Hematopoietic multipotent progenitor cell treated with erythropoietin and hydrocortisone succinate and interleukin-3 and kit ligand, for 4 days (in vitro differentiated cells): ENCODE results near the gene VEZF1.
"Not testable (repeated sequence)": the region's sequence is repeated elsewhere in the genome, so short reads cannot be mapped to it uniquely, and the experiment has no call there.

ENCODE experiments used
- DNase-seq: peaks from one replicate; pipeline ENCODE4 v3.0.0-alpha.2; 2015

Gene VEZF1

DNA sequence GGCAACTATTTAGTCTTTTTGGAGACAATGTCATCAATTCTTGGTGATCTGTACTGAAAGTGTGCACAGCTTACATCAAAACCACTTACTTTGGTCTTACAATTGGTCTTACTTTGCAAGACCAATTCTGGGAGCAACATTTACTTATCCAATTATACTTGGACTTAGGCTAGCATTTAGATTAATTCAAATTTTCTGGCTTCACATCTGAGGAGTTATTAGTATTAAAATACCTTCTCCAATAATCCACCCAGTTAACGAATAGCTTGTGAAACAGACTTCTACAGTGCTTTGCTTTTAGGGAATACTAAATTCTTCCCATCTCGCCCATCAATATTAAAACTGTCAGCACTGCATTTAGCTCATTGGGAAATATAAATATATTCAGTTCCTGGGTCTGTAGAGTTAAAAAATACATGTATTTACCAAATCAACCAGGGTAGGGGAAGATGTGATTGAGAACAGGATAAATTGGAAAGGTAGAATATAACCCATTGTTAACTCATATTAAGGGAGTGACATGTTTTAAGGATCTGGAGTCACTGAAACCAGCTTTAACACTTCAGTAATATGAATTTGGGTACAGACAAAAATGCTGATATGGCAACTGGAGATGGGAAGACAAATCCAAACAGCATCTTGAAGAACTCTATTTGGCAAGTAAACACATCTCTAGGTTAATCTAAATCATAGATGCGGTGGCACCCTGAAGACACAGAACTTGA is 9.2 kb upstream of the VEZF1 start:
- no peak for DNase-seq

DNA sequence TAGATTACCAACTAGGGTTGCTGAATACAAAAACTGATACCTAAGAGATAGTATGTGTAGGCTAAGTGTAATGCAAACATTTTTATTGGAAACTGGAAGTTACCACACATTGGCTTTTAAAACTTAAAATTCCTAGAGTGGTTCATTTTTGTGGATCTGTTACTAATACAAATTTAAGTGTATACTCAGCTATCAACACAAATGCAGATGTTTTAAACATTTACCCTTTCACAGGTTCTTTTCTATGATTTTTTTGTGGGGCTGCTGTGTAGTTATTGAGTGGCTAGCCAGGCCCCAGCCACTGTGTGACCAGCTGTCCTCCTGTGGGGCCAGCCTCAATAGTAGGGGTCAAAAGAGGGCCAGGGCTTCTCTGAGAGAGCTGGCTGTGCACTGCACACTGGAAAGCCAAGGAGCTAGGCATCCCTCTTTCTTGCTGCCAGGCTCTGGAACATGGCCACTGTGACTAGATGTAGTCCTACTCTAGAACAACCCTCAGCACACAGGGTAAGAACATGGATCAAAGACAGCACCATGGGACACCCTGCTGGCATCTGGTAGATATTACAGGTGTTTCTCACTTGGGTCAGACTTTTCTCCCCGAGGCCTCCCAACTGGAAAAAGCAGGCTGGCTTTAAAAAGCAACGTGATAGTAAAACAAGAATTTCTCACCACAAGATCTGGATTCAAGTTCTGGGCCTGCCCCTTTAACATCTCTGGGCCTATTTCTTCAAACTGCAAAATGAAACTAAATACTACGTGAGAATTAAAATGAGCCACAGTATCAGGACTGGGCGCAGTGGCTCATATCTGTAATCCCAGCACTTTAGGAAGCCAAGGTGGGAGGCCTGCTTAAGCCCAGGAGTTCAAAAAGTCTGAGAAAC is 7.3 kb upstream of the VEZF1 start:
- peak; percentile 91 for DNase-seq

DNA sequence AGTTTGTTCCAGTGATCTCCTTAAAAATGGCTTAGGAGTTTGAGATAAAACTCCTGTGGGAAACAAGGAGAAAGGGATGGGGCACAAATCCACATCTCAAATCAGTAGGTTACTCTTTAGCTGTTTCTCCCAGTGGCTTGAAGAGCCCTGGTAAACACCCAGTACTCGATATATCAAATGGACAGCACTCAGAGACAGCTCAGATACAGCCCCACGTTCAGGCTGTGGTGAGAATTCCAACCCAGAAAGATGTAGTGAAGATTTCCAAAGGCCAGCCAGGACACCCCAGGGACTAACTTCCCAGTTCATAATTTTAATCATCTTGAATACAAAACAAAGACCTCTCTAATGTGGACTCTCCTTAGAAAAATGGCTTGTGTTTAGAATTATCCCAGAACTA is 6.4 kb upstream of the VEZF1 start:
- DNase-seq = no peak

DNA sequence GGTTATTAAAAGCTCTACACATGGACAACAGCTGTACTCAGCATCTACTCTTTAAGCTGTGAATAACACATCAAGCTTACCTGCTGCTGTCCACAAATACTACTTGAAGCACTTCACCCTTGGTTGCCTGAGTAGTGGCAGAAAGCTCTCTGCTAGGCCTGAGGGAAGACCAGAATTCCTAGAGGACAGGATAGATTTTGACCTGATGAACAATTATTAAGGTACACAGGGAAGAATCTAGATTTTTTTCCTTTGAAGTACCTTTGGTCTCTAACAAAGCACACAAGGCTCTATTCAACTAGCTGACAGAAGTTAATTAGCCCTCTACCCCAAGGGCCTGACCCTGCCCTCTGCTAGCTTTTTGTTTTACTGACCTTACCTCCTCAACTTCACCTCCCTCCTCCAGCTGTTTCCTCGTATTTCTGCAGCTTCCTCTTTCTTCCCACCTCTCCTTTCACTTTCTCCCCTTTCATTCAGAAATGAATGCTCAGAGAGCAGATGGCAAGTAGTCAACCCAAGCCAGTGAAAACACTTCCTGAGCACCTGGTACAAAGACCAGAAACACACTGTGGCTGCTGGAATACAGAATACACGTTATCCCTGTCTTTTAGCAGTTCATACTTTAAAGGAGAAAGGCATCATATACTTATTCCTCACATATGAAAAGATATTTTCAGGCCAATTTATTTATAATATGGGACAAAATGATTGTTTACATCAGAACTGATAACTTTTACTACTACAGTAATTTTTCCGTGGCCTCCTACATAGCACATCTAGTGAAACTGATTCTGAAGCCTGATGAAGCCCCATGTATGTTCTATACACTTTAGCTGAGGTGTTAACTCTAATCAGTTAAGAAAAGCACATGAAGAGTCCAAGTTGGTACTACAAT is 5.7 kb upstream of the VEZF1 start:
- peak; percentile 68 for DNase-seq

DNA sequence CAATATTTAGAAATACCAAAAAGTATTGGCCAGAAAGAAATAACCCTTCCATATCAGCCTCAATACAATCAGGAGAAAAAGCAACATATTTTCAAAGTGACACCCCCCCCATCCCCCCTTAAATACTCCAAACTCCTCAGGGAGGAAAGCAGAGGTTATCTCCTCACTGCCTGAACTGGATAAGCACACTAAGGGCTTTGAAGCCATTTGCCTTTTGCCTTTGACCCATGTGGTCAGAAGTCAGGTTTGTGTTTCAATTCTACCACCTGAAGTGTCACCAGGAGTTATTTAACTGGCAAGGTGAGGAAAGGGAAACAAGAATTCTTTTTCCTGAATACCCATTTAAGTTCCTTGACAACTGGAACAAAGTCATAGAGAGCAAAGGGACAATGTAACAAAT is 3.5 kb upstream of the VEZF1 start:
- no peak for DNase-seq

DNA sequence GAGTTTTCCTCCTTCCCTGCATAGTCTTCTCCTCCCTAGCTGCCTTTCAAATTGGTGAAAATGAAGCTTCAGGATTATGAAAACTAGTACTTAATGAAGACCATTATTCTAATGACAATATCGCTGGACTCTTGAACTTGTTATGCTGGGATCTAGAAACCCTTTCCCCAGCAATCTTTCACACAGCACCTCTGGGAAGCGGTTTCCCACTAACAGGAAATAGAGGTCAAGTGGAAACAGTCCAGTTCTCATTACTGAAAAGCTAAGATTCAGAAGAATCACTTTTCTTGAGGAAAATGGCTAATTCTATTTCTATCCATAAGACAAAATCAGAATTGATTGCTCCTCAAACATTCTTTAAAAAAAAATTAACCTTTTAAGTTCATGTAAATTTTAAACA is 2.0 kb upstream of the VEZF1 start:
- no peak for DNase-seq

DNA sequence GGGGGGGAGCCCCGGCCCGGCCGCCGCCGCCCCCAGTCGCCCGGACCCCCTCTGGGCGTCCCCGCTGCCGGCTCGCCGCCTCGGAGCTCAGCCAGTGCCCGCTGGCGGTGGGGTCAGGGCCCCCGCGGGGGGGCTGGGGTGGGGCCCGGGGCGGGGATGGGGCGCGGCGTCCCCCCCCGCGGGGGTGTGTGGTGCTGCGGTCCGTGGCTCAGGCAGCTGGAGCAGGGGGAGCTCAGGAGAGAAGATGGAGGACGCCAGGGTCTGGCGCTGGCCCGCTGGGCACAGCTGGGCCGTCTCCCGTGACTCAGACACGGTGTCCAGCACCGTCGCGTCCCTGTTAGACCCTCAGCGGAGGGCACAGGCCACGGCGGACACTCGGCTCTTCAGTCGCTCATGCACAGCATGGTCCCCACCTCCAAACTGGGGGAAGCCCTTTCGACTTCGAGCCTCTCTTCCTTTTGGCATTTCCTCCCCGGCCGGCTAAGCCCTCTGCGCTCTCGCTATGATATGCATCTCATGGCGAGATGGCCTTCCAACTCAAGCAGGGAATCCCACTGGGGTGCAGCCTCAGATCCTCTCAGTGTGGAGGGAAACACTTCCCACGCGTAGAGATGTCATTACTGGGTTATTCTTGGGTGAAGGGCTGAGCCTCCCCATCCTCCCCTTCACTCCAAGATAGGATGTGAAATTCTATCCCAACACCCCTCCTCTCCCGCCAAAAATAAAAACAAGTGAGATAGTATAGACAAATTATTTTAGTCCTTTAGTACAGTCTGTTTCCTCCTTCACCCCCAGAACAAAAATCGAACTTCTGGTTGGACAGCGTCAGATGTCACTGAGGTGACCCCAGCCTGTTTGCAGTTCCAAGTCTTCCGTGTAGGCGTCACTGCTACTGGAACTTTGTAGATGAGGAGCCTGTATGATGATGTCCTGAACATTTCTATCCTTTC is 522 bp upstream of the VEZF1 start:
- peak; percentile 89 for DNase-seq

DNA sequence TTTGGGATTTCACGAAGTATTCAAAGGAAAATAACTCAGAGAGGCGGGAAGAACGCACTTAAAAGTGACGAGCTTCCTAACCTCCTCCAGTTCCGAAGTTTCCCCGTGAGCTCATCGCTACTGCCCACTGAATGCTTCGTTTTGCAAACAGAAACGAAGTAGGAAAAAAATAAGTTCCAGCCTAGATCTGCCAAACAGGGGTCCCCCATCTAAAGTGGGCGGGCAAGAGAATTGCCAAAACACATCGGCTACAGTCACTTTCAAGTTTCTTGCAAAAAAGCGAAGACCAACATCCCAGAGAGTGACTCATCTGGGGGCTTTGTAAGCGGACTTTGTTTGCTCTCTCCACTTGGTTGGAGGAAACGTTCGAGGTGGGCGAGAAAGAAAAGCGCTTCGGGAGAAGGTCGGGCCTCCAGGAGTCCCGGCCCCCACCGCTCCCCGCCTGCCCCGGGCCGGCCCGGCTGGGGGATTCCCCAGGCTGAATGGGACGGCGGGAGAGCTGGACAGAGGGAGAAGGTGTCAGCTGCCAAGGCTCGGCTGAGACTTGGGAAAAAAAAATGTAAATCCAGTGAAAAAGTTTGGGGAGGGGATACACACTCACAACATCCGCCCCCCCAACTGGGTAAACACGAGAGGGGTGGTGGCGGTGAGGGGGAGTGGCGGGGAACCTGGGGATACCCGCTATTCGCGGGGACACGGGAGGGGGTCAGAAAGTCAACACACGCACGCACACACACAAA is 1.0 kb downstream of the VEZF1 start:
- peak; percentile 60 for DNase-seq

DNA sequence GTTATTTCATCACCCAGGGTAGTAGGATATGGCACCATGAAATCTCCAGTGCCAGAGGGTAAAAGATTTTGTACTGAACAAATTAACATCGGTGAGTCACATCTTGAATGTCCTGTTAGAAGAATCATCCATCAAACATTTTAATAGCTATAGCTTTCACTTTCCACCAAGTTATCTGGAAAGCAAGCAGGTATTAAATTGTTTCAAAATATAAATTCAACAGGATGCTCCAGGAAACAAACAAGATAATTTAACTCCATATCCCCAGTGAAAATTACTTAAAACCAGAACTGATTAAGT is 2.4 kb downstream of the VEZF1 start:
- no peak for DNase-seq

DNA sequence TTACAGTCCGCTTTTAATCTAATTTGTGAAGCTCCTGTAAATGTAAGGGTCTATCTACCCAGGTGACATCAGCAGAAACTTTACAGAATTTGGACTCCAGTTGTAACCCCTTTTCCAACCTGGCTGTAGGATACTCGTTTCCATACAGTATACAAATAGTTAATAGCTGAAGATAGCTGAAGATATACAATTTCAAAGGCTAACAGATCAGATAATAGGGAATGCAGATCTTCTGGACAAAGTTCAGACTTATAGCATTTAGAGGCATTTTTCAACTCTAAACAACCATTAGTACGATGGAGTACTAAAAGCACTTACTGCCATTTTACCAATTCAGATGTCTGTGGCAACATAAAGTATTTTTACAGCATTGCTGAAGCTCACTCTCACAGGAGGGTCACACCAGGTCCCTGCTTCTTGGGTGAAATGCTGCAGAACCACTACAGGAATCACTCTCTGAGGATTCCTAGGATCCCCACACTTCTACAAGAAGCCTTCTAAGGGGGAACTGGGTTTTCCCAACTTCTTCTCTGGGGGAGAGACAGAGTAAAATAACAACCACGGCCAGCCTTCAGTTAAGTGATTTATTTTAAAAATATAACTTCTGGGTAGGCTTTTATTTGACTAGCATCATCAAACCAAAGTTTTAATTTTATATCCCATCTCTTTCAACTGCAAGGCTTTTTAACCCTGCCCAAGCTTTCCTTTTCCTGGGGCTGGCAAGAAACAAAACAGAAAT is 2.9 kb downstream of the VEZF1 start:
- no peak for DNase-seq

DNA sequence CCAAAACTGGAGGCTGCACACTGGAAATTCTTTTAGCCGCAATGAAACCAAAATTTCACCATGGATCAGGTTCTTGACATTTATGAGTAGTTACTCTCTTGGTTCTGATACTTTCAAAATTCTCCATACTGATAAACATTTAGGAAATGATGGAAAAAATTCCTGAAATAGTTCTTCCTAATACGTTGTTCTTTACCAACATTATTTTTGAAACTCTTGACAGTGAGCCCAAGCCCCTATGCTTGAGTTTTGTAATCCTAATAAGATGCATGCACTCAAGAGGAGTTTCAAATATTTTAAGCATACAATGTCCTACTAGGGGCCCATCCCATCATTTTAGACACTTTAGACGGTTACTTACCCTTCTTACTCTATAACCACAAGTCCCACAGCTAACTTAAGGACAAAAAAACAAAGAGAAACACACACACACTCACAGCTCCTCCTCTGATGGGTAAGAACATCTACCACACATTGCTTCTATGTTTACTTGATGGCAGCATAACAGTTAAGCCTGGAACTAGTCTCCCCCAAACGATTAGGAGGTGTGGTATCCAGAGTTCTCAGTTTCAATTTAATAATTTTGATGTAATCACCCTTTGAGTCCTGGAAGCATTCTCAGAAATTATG is 3.7 kb downstream of the VEZF1 start:
- no peak for DNase-seq

DNA sequence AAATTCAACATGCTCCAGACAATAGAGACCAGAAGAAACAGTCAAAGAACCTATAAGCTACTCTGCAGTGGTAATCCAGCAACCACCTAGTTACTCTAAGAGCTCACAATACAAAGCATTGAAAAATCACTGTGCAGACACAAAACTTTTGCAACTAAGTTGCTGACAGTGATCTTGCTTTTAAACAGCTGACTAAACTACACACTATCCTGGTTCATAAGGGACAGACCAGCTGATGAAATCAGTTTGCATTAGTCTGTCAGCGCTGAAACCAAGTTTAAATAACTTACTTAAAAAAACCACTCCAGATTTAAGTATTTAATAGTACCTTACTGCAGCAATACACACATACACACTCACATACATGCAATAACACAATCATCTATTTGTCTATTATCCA is 4.6 kb downstream of the VEZF1 start:
- no peak for DNase-seq

DNA sequence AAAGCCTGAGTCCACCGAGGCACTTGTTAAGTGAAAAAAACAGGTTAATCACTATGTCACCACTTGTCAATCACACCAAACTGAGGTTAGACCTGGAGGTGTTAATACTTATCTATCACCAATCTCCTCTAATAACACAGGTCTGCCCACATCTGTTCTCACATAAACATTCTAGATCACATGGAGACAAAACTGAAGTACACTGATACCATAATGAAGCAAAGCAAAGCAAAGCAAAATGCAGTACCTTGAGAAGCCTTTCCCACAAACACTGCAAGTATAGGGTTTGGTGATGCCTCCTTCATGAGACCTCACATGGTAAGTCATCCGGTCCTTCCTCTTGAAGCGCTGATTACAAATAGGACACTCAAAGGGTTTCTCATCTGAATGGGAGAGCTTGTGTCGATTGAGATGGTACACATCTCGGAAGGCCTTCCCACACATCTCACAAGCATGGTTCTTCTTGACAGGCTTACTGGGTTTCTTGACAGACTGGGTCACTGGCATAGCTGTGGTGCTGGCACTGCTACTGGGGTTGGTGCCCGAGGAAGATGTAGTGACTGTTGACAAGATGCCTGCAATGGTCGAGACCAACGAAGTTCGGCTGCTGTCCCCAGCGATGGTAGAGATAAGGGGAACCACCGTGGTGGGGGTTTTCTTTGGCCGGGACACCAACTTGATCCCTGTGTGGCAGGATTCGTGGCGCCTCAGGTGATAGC is 5.4 kb downstream of the VEZF1 start:
- DNase-seq = no peak

DNA sequence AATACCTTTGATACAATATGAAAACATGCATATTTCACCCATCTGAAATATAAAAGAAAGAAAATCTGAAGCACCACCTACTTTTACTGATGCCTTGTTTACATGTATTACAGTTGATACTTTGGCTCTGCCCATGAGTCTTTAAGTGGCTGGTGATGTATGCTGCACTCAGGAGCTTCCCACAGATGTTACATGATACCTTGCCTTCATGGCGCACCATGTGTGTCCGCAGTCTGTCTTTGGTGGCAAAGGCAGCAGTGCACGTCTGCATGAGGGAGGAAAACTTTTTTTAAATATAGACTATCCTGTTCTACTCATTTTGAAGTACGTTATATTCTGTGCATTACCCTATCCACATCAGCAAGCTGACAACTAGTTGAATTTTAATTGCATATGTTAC is 7.5 kb downstream of the VEZF1 start:
- no peak for DNase-seq

DNA sequence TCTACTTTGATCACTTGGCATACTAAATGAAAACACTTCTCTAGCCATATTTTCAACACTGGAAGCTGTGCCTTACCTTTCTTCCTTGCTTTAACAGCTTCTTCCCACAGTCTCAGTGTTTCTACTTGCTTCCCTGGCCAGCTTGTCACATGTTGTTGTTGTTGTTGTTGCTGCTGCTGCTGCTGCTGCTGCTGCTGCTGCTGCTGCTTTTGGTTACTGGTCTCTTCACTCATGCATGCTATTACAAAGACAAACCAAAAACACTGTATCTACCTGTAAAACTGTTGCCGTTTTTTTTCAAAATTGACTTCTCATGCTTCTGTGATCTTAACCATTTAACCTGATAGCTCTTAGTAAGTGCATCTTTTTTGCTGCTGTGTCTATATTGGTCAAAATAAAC is 9.0 kb downstream of the VEZF1 start:
- DNase-seq = no peak

DNA sequence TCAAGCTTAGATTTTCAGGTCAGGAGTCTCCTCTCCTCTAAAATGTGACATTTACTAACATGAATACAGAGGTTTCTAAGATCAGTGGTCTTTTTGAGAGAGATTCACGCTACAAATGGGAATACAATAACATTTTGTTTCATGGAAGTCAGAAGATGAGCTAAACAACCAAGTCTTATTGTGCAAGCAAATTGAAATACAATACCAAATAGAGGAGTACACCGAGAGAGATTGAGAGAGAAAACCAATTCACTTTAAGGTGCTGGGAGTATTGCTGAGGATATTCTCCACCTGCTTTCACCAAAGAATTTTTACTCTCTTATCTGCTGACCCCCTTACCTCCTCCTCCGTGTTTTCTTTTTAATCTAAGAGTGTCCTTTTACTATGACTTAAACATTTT is 11.5 kb downstream of the VEZF1 start:
- DNase-seq = no peak

DNA sequence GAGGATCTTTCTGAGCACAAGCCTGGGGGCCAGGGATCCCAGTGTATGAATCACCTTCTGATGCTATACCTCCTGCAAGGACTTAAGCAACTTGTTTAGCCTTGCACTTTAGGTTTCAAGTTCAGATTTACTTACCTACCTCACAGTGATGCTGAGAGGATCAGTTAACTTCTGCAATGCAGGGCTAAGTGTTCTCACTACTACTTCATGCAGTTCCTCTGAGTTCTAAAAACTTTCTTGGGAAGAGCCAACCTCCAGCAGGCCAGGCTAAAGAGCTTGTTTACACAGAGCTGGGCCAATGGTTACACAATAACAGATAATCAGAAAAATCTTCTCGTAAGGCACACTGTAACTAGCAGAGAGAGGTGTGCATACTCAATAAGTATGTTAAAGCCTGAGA is 13.0 kb downstream of the VEZF1 start:
- no peak for DNase-seq

DNA sequence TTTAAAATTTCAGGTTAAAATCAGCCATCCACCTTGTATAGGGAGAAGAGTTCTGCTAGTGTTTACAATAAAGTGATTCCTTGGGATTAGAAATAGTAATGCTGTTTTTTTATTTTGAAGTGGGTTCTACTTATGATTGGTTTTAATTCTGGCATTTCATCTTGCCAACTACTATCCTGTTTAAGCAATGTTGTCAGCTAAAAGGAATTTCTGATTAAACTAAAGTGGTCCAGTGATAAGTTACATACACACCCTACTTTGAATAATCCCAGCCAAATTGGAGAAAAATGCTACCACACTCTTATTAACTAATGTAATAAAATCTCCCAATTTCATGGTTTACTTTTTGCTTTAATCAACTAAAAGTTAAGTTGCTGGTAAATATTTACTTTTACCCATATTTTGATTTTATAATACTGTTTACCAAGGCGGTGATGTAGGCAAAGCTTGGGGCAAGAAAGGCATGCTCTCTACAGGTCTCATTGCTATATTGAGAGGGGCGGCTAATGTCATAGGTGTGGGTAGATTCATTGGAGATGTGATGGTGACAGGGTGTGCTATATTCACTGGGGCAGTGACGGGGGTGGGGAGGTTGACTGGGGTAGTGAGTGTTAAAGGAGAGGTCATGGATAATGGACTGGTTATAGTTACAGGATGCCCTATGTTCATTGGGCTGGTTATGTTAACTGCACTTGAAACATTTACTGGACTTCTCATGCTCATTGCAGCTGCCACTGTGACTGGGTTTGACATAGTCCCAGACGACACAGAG is 13.8 kb downstream of the VEZF1 start:
- not testable (repeated sequence) for DNase-seq

DNA sequence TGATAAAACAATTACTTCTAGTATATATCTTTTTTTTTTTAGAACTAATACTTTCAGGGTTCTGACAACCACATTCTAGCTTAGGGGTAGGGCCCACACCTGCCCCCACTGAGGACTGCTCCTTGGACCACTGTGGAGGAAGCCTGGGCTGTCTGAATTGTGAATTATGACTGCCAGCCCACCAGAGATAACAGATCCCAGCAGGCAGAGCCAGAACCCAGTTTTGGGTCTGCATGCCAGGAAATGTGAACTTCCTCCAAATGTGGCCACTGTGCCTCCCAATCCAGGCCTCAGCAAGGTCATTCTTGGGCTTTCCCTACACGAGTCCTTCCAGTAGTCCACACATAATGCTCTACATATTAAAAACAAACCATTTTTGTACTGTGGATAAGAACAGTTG is 15.9 kb downstream of the VEZF1 start:
- DNase-seq = no peak
